ENCODE results near the gene ABL1.

- no peak for TF ChIP-seq CTCF (IDR thresholded peaks at IDR 0.05)
- TF ChIP-seq POLR2A (IDR thresholded peaks at IDR 0.05) = no peak
Measured at GRCh38 chr9:130845254-130845653, 10.2 kb downstream of the ABL1 start.

All from esophagus squamous epithelium (tissue), 4 donors.